Loucy (cell line): ENCODE results near the gene ZNG1C.
"Not testable (repeated sequence)": the region's sequence is repeated elsewhere in the genome, so short reads cannot be mapped to it uniquely, and the experiment has no call there.

ENCODE experiments used
- EZH2phosphoT487 ChIP-seq: fragments of 200-600 bp; IDR thresholded peaks from 2 replicates; pipeline ENCODE4 v1.6.1; 2018; ENCODE audit warnings: antibody characterized with exemption, mild to moderate bottlenecking, moderate library complexity, borderline replicate concordance
- TF ChIP-seq, protein P1 (sequence below): fragments of 200-600 bp; sonication (generic); conservative IDR thresholded peaks from 2 replicates; pipeline ENCODE4 v1.5.1; 2014; ENCODE audit warnings: mild to moderate bottlenecking, antibody characterized with exemption, low read length

- TF ChIP-seq, protein P1, sequence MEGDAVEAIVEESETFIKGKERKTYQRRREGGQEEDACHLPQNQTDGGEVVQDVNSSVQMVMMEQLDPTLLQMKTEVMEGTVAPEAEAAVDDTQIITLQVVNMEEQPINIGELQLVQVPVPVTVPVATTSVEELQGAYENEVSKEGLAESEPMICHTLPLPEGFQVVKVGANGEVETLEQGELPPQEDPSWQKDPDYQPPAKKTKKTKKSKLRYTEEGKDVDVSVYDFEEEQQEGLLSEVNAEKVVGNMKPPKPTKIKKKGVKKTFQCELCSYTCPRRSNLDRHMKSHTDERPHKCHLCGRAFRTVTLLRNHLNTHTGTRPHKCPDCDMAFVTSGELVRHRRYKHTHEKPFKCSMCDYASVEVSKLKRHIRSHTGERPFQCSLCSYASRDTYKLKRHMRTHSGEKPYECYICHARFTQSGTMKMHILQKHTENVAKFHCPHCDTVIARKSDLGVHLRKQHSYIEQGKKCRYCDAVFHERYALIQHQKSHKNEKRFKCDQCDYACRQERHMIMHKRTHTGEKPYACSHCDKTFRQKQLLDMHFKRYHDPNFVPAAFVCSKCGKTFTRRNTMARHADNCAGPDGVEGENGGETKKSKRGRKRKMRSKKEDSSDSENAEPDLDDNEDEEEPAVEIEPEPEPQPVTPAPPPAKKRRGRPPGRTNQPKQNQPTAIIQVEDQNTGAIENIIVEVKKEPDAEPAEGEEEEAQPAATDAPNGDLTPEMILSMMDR: not testable (repeated sequence)
- not testable (repeated sequence) for TF ChIP-seq EZH2phosphoT487
Observed at GRCh38 chr9:68329106-68329505, 87.3 kb downstream of the ZNG1C start.
